Fibroblast of pulmonary artery (primary cell): Measurements from ENCODE around the gene GNB1.

Experiments used
- DNase-seq: peaks from one replicate; pipeline ENCODE4 v3.0.0-alpha.2; 2010; ENCODE audit warnings: low read depth
- H3K4me3 ChIP-seq: replicated peaks from 2 replicates; pipeline ENCODE4 v1.5.1; 2011; ENCODE audit warnings: low read depth, mild to moderate bottlenecking, control low read depth, low read length, moderate library complexity
- CTCF ChIP-seq: IDR thresholded peaks from 2 replicates; pipeline ENCODE4 v1.5.1; 2011; ENCODE audit warnings: mild to moderate bottlenecking, control low read depth, low read length, inconsistent platforms; ENCODE audit errors: missing control alignments

Gene GNB1

GRCh38 chr1:1793481-1794244, 97.2 kb downstream of the GNB1 start:
- no peak overlapping the region for H3K4me3 ChIP-seq
- no peak for DNase-seq
- no peak for TF ChIP-seq CTCF

- no peak overlapping the region for H3K4me3 ChIP-seq
- TF ChIP-seq CTCF: peak; percentile 41
- DNase-seq: peak; percentile 61
Measured at GRCh38 chr1:1788646-1789431, 102.0 kb downstream of the GNB1 start.

GRCh38 chr1:1788136-1788535, 102.8 kb downstream of the GNB1 start:
- TF ChIP-seq CTCF: no peak
- no peak for DNase-seq
- H3K4me3 ChIP-seq: no peak overlapping the region

- no peak for DNase-seq
- H3K4me3 ChIP-seq: no peak overlapping the region
- no peak for TF ChIP-seq CTCF
Measured at GRCh38 chr1:1786836-1787605, 103.9 kb downstream of the GNB1 start.

- no peak overlapping the region for H3K4me3 ChIP-seq
- DNase-seq: no peak
- no peak for TF ChIP-seq CTCF
Measured at GRCh38 chr1:1785666-1786065, 105.2 kb downstream of the GNB1 start.

GRCh38 chr1:1784933-1785332, 106.0 kb downstream of the GNB1 start:
- H3K4me3 ChIP-seq: no peak overlapping the region
- TF ChIP-seq CTCF: no peak
- no peak for DNase-seq
